Measurements from ENCODE around the gene CDC42BPG.

CDC42BPG gene

DNA sequence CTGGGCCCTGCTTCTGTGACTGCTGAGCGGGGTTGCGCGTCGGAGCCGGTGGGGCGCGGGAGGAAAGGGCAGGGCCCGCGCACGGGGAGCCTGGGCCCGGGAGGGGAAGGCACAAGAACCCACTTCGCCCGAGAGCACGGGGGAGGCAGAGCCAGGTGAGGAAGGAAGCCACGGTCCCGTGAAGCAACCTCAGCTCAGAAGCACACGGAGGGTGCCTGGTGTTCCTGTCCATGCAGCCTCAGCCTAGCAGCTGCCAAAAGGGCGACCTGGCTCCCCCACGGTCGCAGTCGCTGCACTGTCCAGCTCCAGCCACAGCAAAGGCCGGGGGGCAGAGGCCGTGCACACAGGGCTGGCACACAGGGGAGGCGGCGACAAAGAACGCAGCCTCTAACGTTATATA lies 9.3 kb upstream of the CDC42BPG start:
- no peak overlapping the region for H3K4me2 ChIP-seq (ENCODE audit: low read depth, low read length, poor library complexity, severe bottlenecking)
- no peak overlapping the region for H2AFZ ChIP-seq (ENCODE audit: low read length)
- no peak for TF ChIP-seq CTCF (conservative IDR thresholded peaks at IDR 0.05; ENCODE audit: low read length)
- TF ChIP-seq EZH2phosphoT487 (IDR thresholded peaks at IDR 0.05; ENCODE audit: borderline replicate concordance) = no peak
- H3F3A ChIP-seq (ENCODE audit: low read depth) = no peaks in the 10 kb centered on the region
- H3K4me1 ChIP-seq (ENCODE audit: insufficient read depth, low read length, poor library complexity, severe bottlenecking) = peaks cover 30% of the 10 kb centered on the region
- H3K79me2 ChIP-seq (ENCODE audit: insufficient read depth, low read length) = peaks cover 17% of the 10 kb centered on the region; the same call in 1 of the 2 replicates
- H3K9ac ChIP-seq (ENCODE audit: low read depth, low read length, poor library complexity, severe bottlenecking) = no peak overlapping the region
- no peaks in the 10 kb centered on the region for H3K9me3 ChIP-seq (ENCODE audit: insufficient read depth, low read depth, low read length)
- H3K36me3 ChIP-seq (ENCODE audit: insufficient read depth, low read length) = peaks cover 48% of the 10 kb centered on the region; the same call in 1 of the 2 replicates
- H4K20me1 ChIP-seq (ENCODE audit: insufficient read depth, low read length, poor library complexity, severe bottlenecking) = no peaks in the 10 kb centered on the region
- no peaks in the 10 kb centered on the region for H3K9me2 ChIP-seq (replicated peaks; ENCODE audit: low read depth, low read length)
- H3K27me3 ChIP-seq (ENCODE audit: insufficient read depth, low read length, poor library complexity, severe bottlenecking) = no peaks in the 10 kb centered on the region
- no peak overlapping the region for H3K4me3 ChIP-seq (ENCODE audit: low read length, poor library complexity, severe bottlenecking)

DNA sequence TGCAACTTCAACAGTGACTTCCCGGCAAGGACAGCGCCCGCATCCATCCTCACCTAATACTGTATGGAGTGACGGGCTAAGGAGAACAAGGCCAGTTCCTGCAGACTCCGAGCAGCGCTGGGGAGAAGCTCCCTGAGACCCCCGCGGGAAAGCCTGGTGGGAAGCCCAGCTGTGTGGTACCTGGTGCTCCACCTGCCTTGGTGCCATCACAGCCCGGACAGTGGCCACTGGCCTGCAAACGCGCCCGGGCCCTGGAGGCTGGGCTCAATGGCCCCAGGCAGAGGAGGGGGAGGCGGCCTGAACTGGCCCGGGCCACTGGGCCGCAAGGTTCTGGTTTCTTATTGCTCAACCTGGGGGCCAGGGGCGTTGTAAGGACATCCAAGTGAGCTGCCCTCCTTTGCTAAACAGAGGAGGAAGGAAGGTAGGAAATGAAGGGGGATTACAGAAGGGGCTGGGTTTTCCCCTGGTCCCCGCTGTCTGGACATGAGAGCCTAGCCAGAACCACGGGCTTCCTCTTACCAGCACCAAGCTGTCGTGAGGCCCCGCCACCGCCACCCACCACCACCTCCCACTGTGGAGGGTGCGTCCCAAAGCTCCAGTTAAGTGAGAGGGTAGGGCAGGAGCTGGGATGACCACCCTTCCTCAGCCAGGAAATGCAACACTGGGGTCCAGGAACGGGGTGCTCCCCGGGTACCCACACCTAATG lies 8.5 kb upstream of the CDC42BPG start:
- Histone ChIP-seq H3F3A (ENCODE audit: low read depth) (no peaks in the 10 kb centered on the region), H3K4me3 (ENCODE audit: low read length, poor library complexity, severe bottlenecking) (no peak overlapping the region), H4K20me1 (ENCODE audit: insufficient read depth, low read length, poor library complexity, severe bottlenecking) (no peaks in the 10 kb centered on the region), H3K9me2 (replicated peaks; ENCODE audit: low read depth, low read length) (no peaks in the 10 kb centered on the region), H2AFZ (ENCODE audit: low read length) (no peak overlapping the region), H3K4me1 (ENCODE audit: insufficient read depth, low read length, poor library complexity, severe bottlenecking) (peaks cover 30% of the 10 kb centered on the region), H3K4me2 (ENCODE audit: low read depth, low read length, poor library complexity, severe bottlenecking) (no peak overlapping the region), H3K36me3 (ENCODE audit: insufficient read depth, low read length) (peaks cover 43% of the 10 kb centered on the region; the same call in 1 of the 2 replicates), H3K9ac (ENCODE audit: low read depth, low read length, poor library complexity, severe bottlenecking) (no peak overlapping the region), H3K9me3 (ENCODE audit: insufficient read depth, low read depth, low read length) (no peaks in the 10 kb centered on the region), H3K79me2 (ENCODE audit: insufficient read depth, low read length) (peaks cover 11% of the 10 kb centered on the region; the same call in 1 of the 2 replicates), H3K27me3 (ENCODE audit: insufficient read depth, low read length, poor library complexity, severe bottlenecking) (no peaks in the 10 kb centered on the region)
- no peak for TF ChIP-seq CTCF (conservative IDR thresholded peaks at IDR 0.05; ENCODE audit: low read length)
- no peak for TF ChIP-seq EZH2phosphoT487 (IDR thresholded peaks at IDR 0.05; ENCODE audit: borderline replicate concordance)

- peaks cover 30% of the 10 kb centered on the region for H3K4me1 ChIP-seq (ENCODE audit: insufficient read depth, low read length, poor library complexity, severe bottlenecking)
- H3K4me3 ChIP-seq (ENCODE audit: low read length, poor library complexity, severe bottlenecking) = no peak overlapping the region
- H3K36me3 ChIP-seq (ENCODE audit: insufficient read depth, low read length) = peaks cover 37% of the 10 kb centered on the region; the same call in 1 of the 2 replicates
- H3K9ac ChIP-seq (ENCODE audit: low read depth, low read length, poor library complexity, severe bottlenecking) = no peak overlapping the region
- H3K4me2 ChIP-seq (ENCODE audit: low read depth, low read length, poor library complexity, severe bottlenecking) = no peak overlapping the region
- H4K20me1 ChIP-seq (ENCODE audit: insufficient read depth, low read length, poor library complexity, severe bottlenecking) = no peaks in the 10 kb centered on the region
- no peaks in the 10 kb centered on the region for H3K9me3 ChIP-seq (ENCODE audit: insufficient read depth, low read depth, low read length)
- H3F3A ChIP-seq (ENCODE audit: low read depth) = no peaks in the 10 kb centered on the region
- H3K27me3 ChIP-seq (ENCODE audit: insufficient read depth, low read length, poor library complexity, severe bottlenecking) = no peaks in the 10 kb centered on the region
- peaks cover 5% of the 10 kb centered on the region; the same call in 1 of the 2 replicates for H3K79me2 ChIP-seq (ENCODE audit: insufficient read depth, low read length)
- no peaks in the 10 kb centered on the region for H3K9me2 ChIP-seq (replicated peaks; ENCODE audit: low read depth, low read length)
- H2AFZ ChIP-seq (ENCODE audit: low read length) = no peak overlapping the region
- no peak for TF ChIP-seq EZH2phosphoT487 (IDR thresholded peaks at IDR 0.05; ENCODE audit: borderline replicate concordance)
- TF ChIP-seq CTCF (conservative IDR thresholded peaks at IDR 0.05; ENCODE audit: low read length) = no peak
These were observed 7.4 kb upstream of the CDC42BPG start for GRCh38 chr11:64851831-64852351.
